Mesendoderm (in vitro differentiated cells): ENCODE results near the gene HSD17B3.
"Not testable (repeated sequence)": the region's sequence is repeated elsewhere in the genome, so short reads cannot be mapped to it uniquely, and the experiment has no call there.

Experiments
- DNase-seq: peaks from one replicate; pipeline ENCODE4 v3.0.0; 2013
- H2AK5ac ChIP-seq: 2 replicates; pipeline ENCODE4 v1.6.1; 2013; ENCODE audit warnings: low read length, inconsistent platforms
- H2BK120ac ChIP-seq: 2 replicates; pipeline ENCODE4 v1.6.1; 2013; ENCODE audit warnings: low read depth, mild to moderate bottlenecking, low read length, moderate library complexity, mixed read lengths
- H2BK15ac ChIP-seq: replicated peaks from 2 replicates; pipeline ENCODE4 v1.6.1; 2013; ENCODE audit warnings: low read depth, mild to moderate bottlenecking, moderate library complexity
- H2BK5ac ChIP-seq: 2 replicates; pipeline ENCODE4 v1.6.1; 2013; ENCODE audit warnings: low read length, inconsistent platforms
- H3K18ac ChIP-seq: 2 replicates; pipeline ENCODE4 v1.6.1; 2013; ENCODE audit warnings: mild to moderate bottlenecking, low read length, mixed read lengths
- H3K23ac ChIP-seq: one replicate; pipeline ENCODE4 v1.6.1; 2013; ENCODE audit warnings: low read length
- H3K27ac ChIP-seq: 2 replicates; pipeline ENCODE4 v1.5.1; 2013; ENCODE audit warnings: low read depth, mild to moderate bottlenecking, inconsistent platforms, low read length, moderate library complexity
- H3K27me3 ChIP-seq: 2 replicates; pipeline ENCODE4 v1.6.1; 2013; ENCODE audit warnings: low read length, control low read depth, mild to moderate bottlenecking, inconsistent platforms; ENCODE audit not compliant: insufficient read depth, poor library complexity
- H3K36me3 ChIP-seq: 2 replicates; pipeline ENCODE4 v1.6.1; 2013; ENCODE audit warnings: low read length, inconsistent platforms; ENCODE audit not compliant: control insufficient read depth, insufficient read depth
- H3K4ac ChIP-seq: one replicate; pipeline ENCODE4 v1.6.1; 2013; ENCODE audit warnings: low read depth, mild to moderate bottlenecking, low read length, moderate library complexity
- H3K4me1 ChIP-seq: 2 replicates; pipeline ENCODE4 v1.6.1; 2013; ENCODE audit warnings: low read depth, low read length, inconsistent platforms; ENCODE audit not compliant: control insufficient read depth
- H3K4me2 ChIP-seq: 2 replicates; pipeline ENCODE4 v1.6.1; 2013; ENCODE audit warnings: low read length
- H3K4me3 ChIP-seq: 2 replicates; pipeline ENCODE4 v1.5.1; 2013; ENCODE audit warnings: mild to moderate bottlenecking, low read length
- H3K56ac ChIP-seq: one replicate; pipeline ENCODE4 v1.6.1; 2013; ENCODE audit warnings: low read length
- H3K79me1 ChIP-seq: 2 replicates; pipeline ENCODE4 v1.6.1; 2013; ENCODE audit warnings: low read length, inconsistent platforms
- H3K79me2 ChIP-seq: 2 replicates; pipeline ENCODE4 v1.6.1; 2013; ENCODE audit warnings: mild to moderate bottlenecking, low read length; ENCODE audit not compliant: control insufficient read depth, insufficient read depth
- H3K9ac ChIP-seq: 2 replicates; pipeline ENCODE4 v1.6.1; 2013; ENCODE audit warnings: low read length, inconsistent platforms
- H4K5ac ChIP-seq: one replicate; pipeline ENCODE4 v1.6.1; 2013; ENCODE audit warnings: low read length
- H4K8ac ChIP-seq: one replicate; pipeline ENCODE4 v1.6.1; 2013; ENCODE audit warnings: low read depth, mild to moderate bottlenecking, control low read depth, low read length, moderate library complexity
- WGBS: extraction: QIAGEN DNeasy Blood & Tissue Kit; methylation state at CpG from one replicate; pipeline ENCODE4 v1.1.7; 2013; ENCODE audit warnings: low lambda C conversion rate, missing lambda C conversion rate; ENCODE audit not compliant: insufficient coverage; ENCODE audit errors: extremely low coverage; 5-methylcytosine and 5-hydroxymethylcytosine counted together

HSD17B3 gene

GRCh38 chr9:96320749-96321280 is 18.8 kb upstream of the HSD17B3 start:
- no peak overlapping the region for H3K4me3 ChIP-seq
- no peak overlapping the region for H4K8ac ChIP-seq
- peak; percentile 51 for DNase-seq
- no peaks in the 10 kb centered on the region for H3K36me3 ChIP-seq
- no peaks in the 10 kb centered on the region for H3K79me2 ChIP-seq
- WGBS, result no CpG with 5 or more reads among the region's 8 CpGs
- H2BK15ac ChIP-seq, result no peak overlapping the region
- H3K4me1 ChIP-seq, result no peaks in the 10 kb centered on the region
- no peak overlapping the region for H3K4ac ChIP-seq
- H3K79me1 ChIP-seq, result no peaks in the 10 kb centered on the region
- no peak overlapping the region for H3K27ac ChIP-seq
- H3K23ac ChIP-seq, result no peak overlapping the region
- H4K5ac ChIP-seq, result no peak overlapping the region
- no peaks in the 10 kb centered on the region for H3K27me3 ChIP-seq
- H3K18ac ChIP-seq, result no peak overlapping the region
- H3K4me2 ChIP-seq, result no peak overlapping the region
- H2BK5ac ChIP-seq, result no peak overlapping the region
- no peak overlapping the region for H3K9ac ChIP-seq
- no peak overlapping the region for H3K56ac ChIP-seq
- H2BK120ac ChIP-seq, result no peak overlapping the region
- H2AK5ac ChIP-seq, result no peak overlapping the region

- no peaks in the 10 kb centered on the region for H3K27me3 ChIP-seq
- no peak overlapping the region for H3K27ac ChIP-seq
- no peak overlapping the region for H3K4me2 ChIP-seq
- no peak for DNase-seq
- H3K56ac ChIP-seq, result no peak overlapping the region
- H3K23ac ChIP-seq, result no peak overlapping the region
- H3K9ac ChIP-seq, result no peak overlapping the region
- no peak overlapping the region for H3K4me3 ChIP-seq
- no peak overlapping the region for H2BK5ac ChIP-seq
- H3K79me1 ChIP-seq, result no peaks in the 10 kb centered on the region
- H3K18ac ChIP-seq, result no peak overlapping the region
- no peak overlapping the region for H2BK15ac ChIP-seq
- H2BK120ac ChIP-seq, result no peak overlapping the region
- no peaks in the 10 kb centered on the region for H3K79me2 ChIP-seq
- H4K8ac ChIP-seq, result no peak overlapping the region
- no peaks in the 10 kb centered on the region for H3K36me3 ChIP-seq
- H3K4me1 ChIP-seq, result no peaks in the 10 kb centered on the region
- H3K4ac ChIP-seq, result no peak overlapping the region
- no CpG with 5 or more reads among the region's 6 CpGs for WGBS
- no peak overlapping the region for H2AK5ac ChIP-seq
- H4K5ac ChIP-seq, result no peak overlapping the region
Measured at GRCh38 chr9:96318921-96319565, 17.1 kb upstream of the HSD17B3 start.

GRCh38 chr9:96317335-96317980 is 15.5 kb upstream of the HSD17B3 start:
- H2BK120ac ChIP-seq, result no peak overlapping the region
- H2BK5ac ChIP-seq, result no peak overlapping the region
- H3K18ac ChIP-seq, result no peak overlapping the region
- no peak overlapping the region for H3K56ac ChIP-seq
- WGBS, result no CpG with 5 or more reads among the region's 9 CpGs
- H3K79me2 ChIP-seq, result no peaks in the 10 kb centered on the region
- no peak overlapping the region for H3K9ac ChIP-seq
- H2AK5ac ChIP-seq, result no peak overlapping the region
- DNase-seq, result peak; percentile 72
- no peak overlapping the region for H2BK15ac ChIP-seq
- H4K8ac ChIP-seq, result no peak overlapping the region
- H3K4ac ChIP-seq, result no peak overlapping the region
- H3K23ac ChIP-seq, result no peak overlapping the region
- no peak overlapping the region for H3K27ac ChIP-seq
- no peaks in the 10 kb centered on the region for H3K4me1 ChIP-seq
- H3K4me2 ChIP-seq, result no peak overlapping the region
- H3K4me3 ChIP-seq, result no peak overlapping the region
- no peaks in the 10 kb centered on the region for H3K79me1 ChIP-seq
- H3K36me3 ChIP-seq, result no peaks in the 10 kb centered on the region
- H3K27me3 ChIP-seq, result no peaks in the 10 kb centered on the region
- H4K5ac ChIP-seq, result no peak overlapping the region

GRCh38 chr9:96309850-96310249 is 7.9 kb upstream of the HSD17B3 start:
- Histone ChIP-seq H3K79me2 (no peaks in the 10 kb centered on the region), H2BK120ac (no peak overlapping the region), H3K18ac (no peak overlapping the region), H3K23ac (no peak overlapping the region), H3K4ac (no peak overlapping the region), H3K27me3 (no peaks in the 10 kb centered on the region), H3K9ac (no peak overlapping the region), H3K4me3 (no peak overlapping the region), H3K79me1 (no peaks in the 10 kb centered on the region), H3K4me2 (no peak overlapping the region), H4K8ac (no peak overlapping the region), H3K56ac (no peak overlapping the region), H2AK5ac (no peak overlapping the region), H2BK15ac (no peak overlapping the region), H3K27ac (no peak overlapping the region), H3K4me1 (no peaks in the 10 kb centered on the region), H2BK5ac (no peak overlapping the region), H3K36me3 (no peaks in the 10 kb centered on the region), H4K5ac (no peak overlapping the region)
- WGBS, result no CpG with 5 or more reads among the region's 7 CpGs
- DNase-seq, result no peak

- not testable (repeated sequence) for H3K18ac ChIP-seq, H3K9ac ChIP-seq, H3K27me3 ChIP-seq, H3K23ac ChIP-seq, H3K4ac ChIP-seq, H3K27ac ChIP-seq, H3K4me1 ChIP-seq, H2AK5ac ChIP-seq, H3K56ac ChIP-seq, H2BK120ac ChIP-seq, H3K4me2 ChIP-seq, H3K79me2 ChIP-seq, H4K5ac ChIP-seq, H2BK5ac ChIP-seq, DNase-seq, H3K4me3 ChIP-seq, H2BK15ac ChIP-seq, H3K36me3 ChIP-seq, H3K79me1 ChIP-seq, H4K8ac ChIP-seq
- no CpG with 5 or more reads among the region's 6 CpGs for WGBS
Measured at GRCh38 chr9:96306958-96307357, 5.0 kb upstream of the HSD17B3 start.
